Neuronal stem cell (in vitro differentiated cells): ENCODE measurements around the gene RAP1A.
"Not testable (repeated sequence)": the region's sequence is repeated elsewhere in the genome, so short reads cannot be mapped to it uniquely, and the experiment has no call there.

Experiments
- DNase-seq: peaks from one replicate; pipeline ENCODE4 v3.0.0-alpha.2; 2013; ENCODE audit warnings: low spot score
- H2AFZ ChIP-seq: one replicate; pipeline ENCODE4 v1.6.1; 2013; ENCODE audit warnings: mild to moderate bottlenecking, low read length, inconsistent platforms
- H2AK5ac ChIP-seq: 2 replicates; pipeline ENCODE4 v1.6.1; 2013; ENCODE audit warnings: low read depth, mild to moderate bottlenecking, inconsistent platforms, low read length, moderate library complexity, mixed read lengths
- H2BK120ac ChIP-seq: 2 replicates; pipeline ENCODE4 v1.6.1; 2013; ENCODE audit warnings: low read depth, mild to moderate bottlenecking, inconsistent platforms, low read length, moderate library complexity, mixed read lengths
- H2BK12ac ChIP-seq: one replicate; pipeline ENCODE4 v1.6.1; 2013; ENCODE audit warnings: low read length, inconsistent platforms
- H2BK15ac ChIP-seq: 2 replicates; pipeline ENCODE4 v1.6.1; 2013; ENCODE audit warnings: mild to moderate bottlenecking, low read length, inconsistent platforms, mixed read lengths
- H2BK5ac ChIP-seq: one replicate; pipeline ENCODE4 v1.6.1; 2013; ENCODE audit warnings: inconsistent platforms, mild to moderate bottlenecking, low read length, moderate library complexity
- H3K14ac ChIP-seq: one replicate; pipeline ENCODE4 v1.6.1; 2013; ENCODE audit warnings: low read length, inconsistent platforms
- H3K18ac ChIP-seq: 2 replicates; pipeline ENCODE4 v1.6.1; 2013; ENCODE audit warnings: low read length, inconsistent platforms
- H3K23ac ChIP-seq: 2 replicates; pipeline ENCODE4 v1.6.1; 2013; ENCODE audit warnings: low read depth, mild to moderate bottlenecking, mixed read lengths, low read length, inconsistent platforms; ENCODE audit not compliant: poor library complexity
- H3K27ac ChIP-seq: replicated peaks from 3 replicates; pipeline ENCODE4 v1.5.1; 2013; ENCODE audit warnings: low read length, inconsistent platforms
- H3K27me3 ChIP-seq, 3 experiments: 2 replicates each; pipeline ENCODE4 v1.6.1; 2013; ENCODE audit warnings: low read length in 3 of 3, mild to moderate bottlenecking in 2 of 3, inconsistent platforms in 1 of 3, low read depth in 1 of 3, mixed read lengths in 1 of 3, moderate library complexity in 1 of 3; ENCODE audit not compliant: control insufficient read depth in 3 of 3, insufficient read depth in 3 of 3
- H3K36me3 ChIP-seq, 2 donors: replicated peaks in 1 of 2; 2 replicates each; pipeline ENCODE4 v1.6.1; 2013; ENCODE audit warnings: low read length in 2 of 2; ENCODE audit not compliant: control insufficient read depth in 2 of 2, insufficient read depth in 2 of 2
- H3K4ac ChIP-seq: 2 replicates; pipeline ENCODE4 v1.6.1; 2013; ENCODE audit warnings: inconsistent platforms, mild to moderate bottlenecking, low read length, moderate library complexity
- H3K4me1 ChIP-seq, 2 donors: 1 replicate in 1 of 2; 2 replicates in 1 of 2; pipeline ENCODE4 v1.6.1; 2013; ENCODE audit warnings: low read length in 2 of 2, low read depth in 1 of 2; ENCODE audit not compliant: control insufficient read depth in 2 of 2, insufficient read depth in 1 of 2
- H3K4me2 ChIP-seq: one replicate; pipeline ENCODE4 v1.6.1; 2013; ENCODE audit warnings: mild to moderate bottlenecking, low read length, inconsistent platforms; ENCODE audit not compliant: insufficient read depth, poor library complexity, severe bottlenecking
- H3K4me3 ChIP-seq, 2 donors: 2 replicates each; pipeline ENCODE4 v1.5.1; 2013; ENCODE audit warnings: low read length in 2 of 2, mild to moderate bottlenecking in 2 of 2, inconsistent platforms in 1 of 2, moderate library complexity in 1 of 2
- H3K79me1 ChIP-seq: one replicate; pipeline ENCODE4 v1.6.1; 2013; ENCODE audit warnings: low read depth, mild to moderate bottlenecking, inconsistent platforms, low read length, moderate library complexity
- H3K9ac ChIP-seq: one replicate; pipeline ENCODE4 v1.6.1; 2013; ENCODE audit warnings: mild to moderate bottlenecking, low read depth, low read length, inconsistent platforms; ENCODE audit not compliant: poor library complexity
- H3K9me3 ChIP-seq, 2 donors: replicated peaks in 1 of 2; 2 replicates each; pipeline versions ENCODE3 to v1.6.1; 2013; ENCODE audit warnings: low read length in 2 of 2, mild to moderate bottlenecking in 2 of 2, inconsistent platforms in 1 of 2, low read depth in 1 of 2, mixed read lengths in 1 of 2, moderate library complexity in 1 of 2; ENCODE audit not compliant: control insufficient read depth in 2 of 2, insufficient read depth in 1 of 2
- H4K8ac ChIP-seq: one replicate; pipeline ENCODE4 v1.6.1; 2013; ENCODE audit warnings: low read depth, mild to moderate bottlenecking, inconsistent platforms, low read length, moderate library complexity
- H4K91ac ChIP-seq: one replicate; pipeline ENCODE4 v1.6.1; 2013; ENCODE audit warnings: low read length, low read depth, mild to moderate bottlenecking, inconsistent platforms; ENCODE audit not compliant: poor library complexity
- WGBS, 2 donors: extraction: QIAGEN DNeasy Blood & Tissue Kit; methylation state at CpG; one replicate each; pipeline ENCODE4 v1.1.7; 2013; ENCODE audit warnings: missing lambda C conversion rate in 2 of 2, mixed read lengths in 1 of 2; ENCODE audit not compliant: insufficient read length in 2 of 2, insufficient replicate concordance in 1 of 2; ENCODE audit errors: extremely low coverage in 2 of 2; 5-methylcytosine and 5-hydroxymethylcytosine counted together

RAP1A gene

DNA sequence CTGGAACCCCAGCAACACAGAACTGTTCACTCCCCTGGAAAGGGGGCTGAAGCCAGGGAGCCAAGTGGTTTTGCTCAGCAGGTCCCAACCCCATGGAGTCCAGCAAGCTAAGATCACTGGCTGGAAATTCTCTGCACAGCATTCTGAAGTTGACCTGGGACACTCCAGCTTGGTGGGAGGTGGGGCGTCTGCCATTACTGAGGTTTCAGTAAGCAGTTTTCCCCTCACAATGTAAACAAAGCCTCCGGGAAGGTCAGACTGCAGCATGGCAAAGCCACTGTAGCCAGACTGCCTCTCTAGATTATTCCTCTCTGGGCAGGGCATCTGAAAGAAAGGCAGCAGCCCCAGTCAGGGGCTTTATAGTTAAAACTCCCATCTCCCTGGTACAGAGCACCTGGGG is 60.0 kb downstream of the RAP1A start:
- Histone ChIP-seq H4K91ac (no peak overlapping the region), H3K23ac (no peak overlapping the region), H2AFZ (no peak overlapping the region), H2BK15ac (no peak overlapping the region), H4K8ac (no peak overlapping the region), H2AK5ac (no peak overlapping the region), H3K18ac (no peak overlapping the region), H3K9me3 (peaks cover 4 to 18% of the 10 kb centered on the region in 2 donors), H3K79me1 (peaks cover 4% of the 10 kb centered on the region), H3K14ac (no peak overlapping the region), H3K4me3 (no peak overlapping the region), H3K4me1 (no peaks in the 10 kb centered on the region), H3K4ac (no peak overlapping the region), H3K27me3 (no peaks in the 10 kb centered on the region), H3K4me2 (no peak overlapping the region), H2BK120ac (no peak overlapping the region), H2BK12ac (no peak overlapping the region), H3K9ac (no peak overlapping the region), H3K36me3 (peaks cover 2 to 6% of the 10 kb centered on the region in 2 donors), H2BK5ac (no peak overlapping the region), H3K27ac (no peak overlapping the region)
- WGBS, 2 donors = no CpG with 5 or more reads among the region's 2 CpGs
- no peak for DNase-seq

DNA sequence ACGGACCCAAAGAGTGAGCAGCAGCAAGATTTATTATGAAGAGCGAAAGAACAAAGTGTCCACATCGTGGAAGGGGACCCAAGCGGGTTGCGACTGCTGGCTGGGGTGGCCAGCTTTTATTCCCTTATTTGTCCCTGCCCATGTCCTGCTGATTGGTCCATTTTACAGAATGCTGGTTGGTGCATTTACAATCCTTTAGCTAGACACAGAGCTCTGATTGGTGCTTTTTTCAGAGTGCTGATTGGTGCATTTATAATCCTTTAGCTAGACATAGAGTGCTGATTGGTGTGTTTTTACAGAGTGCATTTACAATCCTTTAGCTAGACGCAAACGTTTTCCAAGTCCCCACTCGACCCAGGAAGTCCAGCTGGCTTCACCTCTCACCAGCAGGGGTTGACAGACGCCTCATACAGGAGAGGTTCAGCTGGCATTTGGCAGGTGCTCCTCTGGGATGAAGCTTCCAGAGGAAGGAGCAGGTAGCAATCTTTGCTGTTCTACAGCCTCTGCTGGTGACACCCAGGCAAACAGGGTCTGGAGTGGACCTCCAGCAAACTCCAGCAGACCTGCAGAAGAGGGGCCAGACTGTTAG is 60.7 kb downstream of the RAP1A start:
- H4K91ac ChIP-seq = not testable (repeated sequence)

DNA sequence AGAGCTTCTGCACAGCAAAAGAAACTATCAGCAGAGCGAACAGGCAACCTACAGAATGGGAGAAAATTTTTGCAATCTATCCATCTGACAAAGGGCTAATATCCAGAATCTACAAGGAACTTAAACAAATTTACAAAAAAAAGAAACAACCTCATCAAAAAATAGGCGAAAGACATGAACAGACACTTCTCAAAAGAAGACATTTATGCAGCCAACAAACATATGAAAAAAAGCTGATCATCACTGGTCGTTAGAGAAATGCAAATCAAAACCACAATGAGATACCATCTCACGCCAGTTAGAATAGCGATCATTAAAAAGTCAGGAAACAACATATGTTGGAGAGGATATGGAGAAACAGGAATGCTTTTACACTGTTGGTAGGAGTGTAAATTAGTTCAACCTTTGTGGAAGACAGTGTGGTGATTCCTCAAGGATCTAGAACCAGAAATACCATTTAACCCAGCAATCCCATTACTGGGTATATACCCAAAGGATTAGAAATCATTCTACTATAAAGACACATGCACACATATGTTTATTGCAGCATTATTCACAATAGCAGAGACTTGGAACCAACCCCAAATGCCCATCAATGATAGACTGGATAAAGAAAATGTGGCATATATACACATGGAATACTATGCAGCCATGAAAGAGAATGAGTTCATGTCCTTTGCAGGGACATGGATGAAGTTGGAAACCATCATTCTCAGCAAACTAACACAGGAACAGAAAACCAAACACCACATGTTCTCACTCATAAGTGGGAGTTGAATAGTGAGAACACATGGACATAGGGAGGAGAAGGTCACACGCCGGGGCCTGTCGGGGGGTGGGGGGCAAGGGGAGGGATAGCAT is 65.9 kb downstream of the RAP1A start:
- not testable (repeated sequence) for H3K18ac ChIP-seq, H2BK15ac ChIP-seq, H3K4ac ChIP-seq, H2BK120ac ChIP-seq, H4K8ac ChIP-seq, H4K91ac ChIP-seq, H3K27me3 ChIP-seq, H3K79me1 ChIP-seq, H3K27ac ChIP-seq, H3K9me3 ChIP-seq, H3K9ac ChIP-seq, DNase-seq, H3K4me1 ChIP-seq, H3K14ac ChIP-seq, H3K36me3 ChIP-seq, H2AFZ ChIP-seq, H3K4me2 ChIP-seq, H2BK5ac ChIP-seq, H3K23ac ChIP-seq, H3K4me3 ChIP-seq, H2AK5ac ChIP-seq, H2BK12ac ChIP-seq
- WGBS, 2 donors = no CpG with 5 or more reads among the region's 8 CpGs

More for the DNA sequence above, 60.7 kb downstream of the RAP1A start:
- H2BK15ac ChIP-seq, H4K8ac ChIP-seq, H2BK5ac ChIP-seq, H2AK5ac ChIP-seq, H3K18ac ChIP-seq, H3K27me3 ChIP-seq, H3K4me2 ChIP-seq, H2AFZ ChIP-seq, H3K9ac ChIP-seq, H2BK120ac ChIP-seq, H3K4me1 ChIP-seq, H3K14ac ChIP-seq, H3K27ac ChIP-seq, H3K4ac ChIP-seq, H3K36me3 ChIP-seq, H2BK12ac ChIP-seq, H3K79me1 ChIP-seq, DNase-seq, H3K23ac ChIP-seq, H3K4me3 ChIP-seq: not testable (repeated sequence)
- no CpG with 5 or more reads among the region's 9 CpGs for WGBS, 2 donors
- peaks cover 4 to 16% of the 10 kb centered on the region in 2 donors for H3K9me3 ChIP-seq

DNA sequence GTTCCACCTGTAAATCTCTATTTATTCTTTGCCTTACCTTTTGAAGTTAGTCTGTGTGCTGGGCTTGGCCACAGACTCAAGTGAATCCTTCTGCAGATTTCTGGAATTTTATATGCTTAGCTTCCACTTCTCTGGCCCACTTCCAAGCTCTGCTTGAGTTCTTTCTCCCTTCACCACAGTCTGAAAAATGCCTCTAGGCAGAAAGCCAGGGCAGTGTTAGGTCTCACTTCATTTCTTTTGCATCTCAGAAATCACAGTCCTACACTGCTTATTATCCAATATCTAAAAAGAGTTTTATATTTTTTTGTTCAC is 70.7 kb downstream of the RAP1A start:
- Histone ChIP-seq H3K18ac (no peak overlapping the region), H2BK12ac (no peak overlapping the region), H3K4me3 (no peak overlapping the region), H3K27me3 (no peaks in the 10 kb centered on the region), H4K8ac (no peak overlapping the region), H3K23ac (no peak overlapping the region), H2AK5ac (no peak overlapping the region), H2BK120ac (no peak overlapping the region), H4K91ac (no peak overlapping the region), H3K4me1 (no peaks in the 10 kb centered on the region), H2BK5ac (no peak overlapping the region), H2BK15ac (no peak overlapping the region), H3K9me3 (peaks cover 0 to 7% of the 10 kb centered on the region in 2 donors), H3K36me3 (peaks cover 0 to 41% of the 10 kb centered on the region in 2 donors), H2AFZ (no peak overlapping the region), H3K4me2 (no peak overlapping the region), H3K14ac (no peak overlapping the region), H3K79me1 (no peaks in the 10 kb centered on the region), H3K27ac (no peak overlapping the region), H3K4ac (no peak overlapping the region), H3K9ac (no peak overlapping the region)
- DNase-seq = no peak
